Hepatocyte (in vitro differentiated cells): Measurements from ENCODE around the gene C6orf136.

ENCODE experiments used
- CTCF ChIP-seq: fragments of 200-600 bp; sonication (generic); IDR thresholded peaks from 2 replicates; pipeline ENCODE4 v1.5.1; 2016; ENCODE audit warnings: antibody characterized with exemption, mild to moderate bottlenecking; ENCODE audit not compliant: poor library complexity
- EZH2 ChIP-seq: fragments of 200-600 bp; sonication (generic); IDR thresholded peaks from 2 replicates; pipeline ENCODE4 v1.6.1; 2016; ENCODE audit warnings: antibody characterized with exemption, mild to moderate bottlenecking, borderline replicate concordance
- EZH2phosphoT487 ChIP-seq: fragments of 200-600 bp; sonication (generic); IDR thresholded peaks from one replicate; pipeline ENCODE4 v1.6.1; 2018; ENCODE audit warnings: antibody characterized with exemption, mild to moderate bottlenecking, low read depth, moderate library complexity; ENCODE audit not compliant: unreplicated experiment, severe bottlenecking

GRCh38 chr6:30647242-30648116 lies 546 bp downstream of the C6orf136 start:
- TF ChIP-seq CTCF, result no peak
- no peak for TF ChIP-seq EZH2
- TF ChIP-seq EZH2phosphoT487, result no peak
